Measurements from ENCODE around the gene LRRC23. TPM values are rescaled to one million over a fixed set of nuclear protein-coding genes. Genes with fewer than 3 reads are reported as not detected.
A peak's percentile ranks its signal among the peaks of the same experiment; 100 is the strongest.

Gene LRRC23
- total and polyA plus RNA-seq, 2 of the 13 experiments (the other 11 are each of a cell fraction or from before 2014, with no cell fraction given) = 6.0 to 7.8 TPM

DNA sequence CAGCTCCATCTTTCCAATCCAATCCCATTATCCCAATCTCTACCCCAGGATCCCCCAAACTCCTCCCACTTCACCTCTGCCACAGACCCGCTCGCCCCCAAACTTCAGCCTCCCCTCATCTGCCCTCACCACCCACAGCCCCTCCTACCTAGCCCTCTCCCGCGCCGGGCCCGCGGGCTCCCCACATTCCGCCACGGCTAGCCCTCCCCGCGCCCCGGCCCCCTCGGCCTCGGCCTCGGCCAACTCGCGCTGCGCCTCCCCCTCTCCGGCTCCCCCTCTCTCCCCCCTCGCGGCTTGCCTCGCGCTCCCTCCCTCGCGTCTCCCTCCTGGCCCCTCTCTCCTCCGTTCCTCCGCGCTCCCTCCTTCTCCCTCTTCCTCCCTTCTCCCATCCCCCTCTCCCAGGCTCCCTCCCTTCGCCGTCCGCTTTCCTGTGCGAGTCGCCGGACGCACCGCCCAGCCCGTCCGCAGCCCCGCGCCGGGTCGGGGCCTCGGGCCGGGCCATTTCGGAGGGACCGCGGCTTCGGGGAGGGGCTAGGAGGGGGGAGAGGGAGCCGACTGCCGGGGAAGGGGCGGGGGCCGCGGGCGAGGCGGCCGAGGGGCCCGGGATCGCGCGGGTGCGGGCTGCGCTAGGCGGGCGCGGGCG lies 22.9 kb downstream of the LRRC23 start, which contains the start of gene ATN1 (continued):
- TF ChIP-seq, protein P1, sequence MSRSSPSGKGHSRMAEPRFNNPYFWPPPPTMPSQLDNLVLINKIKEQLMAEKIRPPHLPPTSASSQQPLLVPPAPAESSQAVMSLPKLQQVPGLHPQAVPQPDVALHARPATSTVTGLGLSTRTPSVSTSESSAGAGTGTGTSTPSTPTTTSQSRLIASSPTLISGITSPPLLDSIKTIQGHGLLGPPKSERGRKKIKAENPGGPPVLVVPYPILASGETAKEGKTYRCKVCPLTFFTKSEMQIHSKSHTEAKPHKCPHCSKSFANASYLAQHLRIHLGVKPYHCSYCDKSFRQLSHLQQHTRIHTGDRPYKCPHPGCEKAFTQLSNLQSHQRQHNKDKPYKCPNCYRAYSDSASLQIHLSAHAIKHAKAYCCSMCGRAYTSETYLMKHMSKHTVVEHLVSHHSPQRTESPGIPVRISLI (CRISPR knock-in tag; IDR thresholded peaks at IDR 0.05; ENCODE audit: borderline replicate concordance) = no peak
- TF ChIP-seq, protein P2, sequence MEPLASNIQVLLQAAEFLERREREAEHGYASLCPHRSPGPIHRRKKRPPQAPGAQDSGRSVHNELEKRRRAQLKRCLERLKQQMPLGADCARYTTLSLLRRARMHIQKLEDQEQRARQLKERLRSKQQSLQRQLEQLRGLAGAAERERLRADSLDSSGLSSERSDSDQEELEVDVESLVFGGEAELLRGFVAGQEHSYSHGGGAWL (CRISPR knock-in tag; IDR thresholded peaks at IDR 0.05) = 0 out of 2 replicates have a peak, but pooled peaks have one; percentile 32
- TF ChIP-seq, protein P3, sequence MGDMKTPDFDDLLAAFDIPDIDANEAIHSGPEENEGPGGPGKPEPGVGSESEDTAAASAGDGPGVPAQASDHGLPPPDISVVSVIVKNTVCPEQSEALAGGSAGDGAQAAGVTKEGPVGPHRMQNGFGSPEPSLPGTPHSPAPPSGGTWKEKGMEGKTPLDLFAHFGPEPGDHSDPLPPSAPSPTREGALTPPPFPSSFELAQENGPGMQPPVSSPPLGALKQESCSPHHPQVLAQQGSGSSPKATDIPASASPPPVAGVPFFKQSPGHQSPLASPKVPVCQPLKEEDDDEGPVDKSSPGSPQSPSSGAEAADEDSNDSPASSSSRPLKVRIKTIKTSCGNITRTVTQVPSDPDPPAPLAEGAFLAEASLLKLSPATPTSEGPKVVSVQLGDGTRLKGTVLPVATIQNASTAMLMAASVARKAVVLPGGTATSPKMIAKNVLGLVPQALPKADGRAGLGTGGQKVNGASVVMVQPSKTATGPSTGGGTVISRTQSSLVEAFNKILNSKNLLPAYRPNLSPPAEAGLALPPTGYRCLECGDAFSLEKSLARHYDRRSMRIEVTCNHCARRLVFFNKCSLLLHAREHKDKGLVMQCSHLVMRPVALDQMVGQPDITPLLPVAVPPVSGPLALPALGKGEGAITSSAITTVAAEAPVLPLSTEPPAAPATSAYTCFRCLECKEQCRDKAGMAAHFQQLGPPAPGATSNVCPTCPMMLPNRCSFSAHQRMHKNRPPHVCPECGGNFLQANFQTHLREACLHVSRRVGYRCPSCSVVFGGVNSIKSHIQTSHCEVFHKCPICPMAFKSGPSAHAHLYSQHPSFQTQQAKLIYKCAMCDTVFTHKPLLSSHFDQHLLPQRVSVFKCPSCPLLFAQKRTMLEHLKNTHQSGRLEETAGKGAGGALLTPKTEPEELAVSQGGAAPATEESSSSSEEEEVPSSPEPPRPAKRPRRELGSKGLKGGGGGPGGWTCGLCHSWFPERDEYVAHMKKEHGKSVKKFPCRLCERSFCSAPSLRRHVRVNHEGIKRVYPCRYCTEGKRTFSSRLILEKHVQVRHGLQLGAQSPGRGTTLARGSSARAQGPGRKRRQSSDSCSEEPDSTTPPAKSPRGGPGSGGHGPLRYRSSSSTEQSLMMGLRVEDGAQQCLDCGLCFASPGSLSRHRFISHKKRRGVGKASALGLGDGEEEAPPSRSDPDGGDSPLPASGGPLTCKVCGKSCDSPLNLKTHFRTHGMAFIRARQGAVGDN (CRISPR knock-in tag; IDR thresholded peaks at IDR 0.05) = peak; percentile 68
- TF ChIP-seq, protein P4, sequence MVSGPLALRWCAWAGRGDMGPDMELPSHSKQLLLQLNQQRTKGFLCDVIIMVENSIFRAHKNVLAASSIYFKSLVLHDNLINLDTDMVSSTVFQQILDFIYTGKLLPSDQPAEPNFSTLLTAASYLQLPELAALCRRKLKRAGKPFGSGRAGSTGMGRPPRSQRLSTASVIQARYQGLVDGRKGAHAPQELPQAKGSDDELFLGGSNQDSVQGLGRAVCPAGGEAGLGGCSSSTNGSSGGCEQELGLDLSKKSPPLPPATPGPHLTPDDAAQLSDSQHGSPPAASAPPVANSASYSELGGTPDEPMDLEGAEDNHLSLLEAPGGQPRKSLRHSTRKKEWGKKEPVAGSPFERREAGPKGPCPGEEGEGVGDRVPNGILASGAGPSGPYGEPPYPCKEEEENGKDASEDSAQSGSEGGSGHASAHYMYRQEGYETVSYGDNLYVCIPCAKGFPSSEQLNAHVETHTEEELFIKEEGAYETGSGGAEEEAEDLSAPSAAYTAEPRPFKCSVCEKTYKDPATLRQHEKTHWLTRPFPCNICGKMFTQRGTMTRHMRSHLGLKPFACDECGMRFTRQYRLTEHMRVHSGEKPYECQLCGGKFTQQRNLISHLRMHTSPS (CRISPR knock-in tag; IDR thresholded peaks at IDR 0.05; ENCODE audit: low read depth) = no peak
- TF ChIP-seq, protein P5, sequence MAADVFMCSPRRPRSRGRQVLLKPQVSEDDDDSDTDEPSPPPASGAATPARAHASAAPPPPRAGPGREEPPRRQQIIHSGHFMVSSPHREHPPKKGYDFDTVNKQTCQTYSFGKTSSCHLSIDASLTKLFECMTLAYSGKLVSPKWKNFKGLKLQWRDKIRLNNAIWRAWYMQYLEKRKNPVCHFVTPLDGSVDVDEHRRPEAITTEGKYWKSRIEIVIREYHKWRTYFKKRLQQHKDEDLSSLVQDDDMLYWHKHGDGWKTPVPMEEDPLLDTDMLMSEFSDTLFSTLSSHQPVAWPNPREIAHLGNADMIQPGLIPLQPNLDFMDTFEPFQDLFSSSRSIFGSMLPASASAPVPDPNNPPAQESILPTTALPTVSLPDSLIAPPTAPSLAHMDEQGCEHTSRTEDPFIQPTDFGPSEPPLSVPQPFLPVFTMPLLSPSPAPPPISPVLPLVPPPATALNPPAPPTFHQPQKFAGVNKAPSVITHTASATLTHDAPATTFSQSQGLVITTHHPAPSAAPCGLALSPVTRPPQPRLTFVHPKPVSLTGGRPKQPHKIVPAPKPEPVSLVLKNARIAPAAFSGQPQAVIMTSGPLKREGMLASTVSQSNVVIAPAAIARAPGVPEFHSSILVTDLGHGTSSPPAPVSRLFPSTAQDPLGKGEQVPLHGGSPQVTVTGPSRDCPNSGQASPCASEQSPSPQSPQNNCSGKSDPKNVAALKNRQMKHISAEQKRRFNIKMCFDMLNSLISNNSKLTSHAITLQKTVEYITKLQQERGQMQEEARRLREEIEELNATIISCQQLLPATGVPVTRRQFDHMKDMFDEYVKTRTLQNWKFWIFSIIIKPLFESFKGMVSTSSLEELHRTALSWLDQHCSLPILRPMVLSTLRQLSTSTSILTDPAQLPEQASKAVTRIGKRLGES (CRISPR knock-in tag; IDR thresholded peaks at IDR 0.05; ENCODE audit: borderline replicate concordance) = no peak
- no peak for TF ChIP-seq ZNF33B (CRISPR knock-in tag; IDR thresholded peaks at IDR 0.05)
- TF ChIP-seq ZNF333 (CRISPR knock-in tag; IDR thresholded peaks at IDR 0.05; ENCODE audit: borderline replicate concordance) = no peak
- TF ChIP-seq KLF12 (CRISPR knock-in tag; IDR thresholded peaks at IDR 0.05; ENCODE audit: borderline replicate concordance) = no peak
- TF ChIP-seq, protein P6, sequence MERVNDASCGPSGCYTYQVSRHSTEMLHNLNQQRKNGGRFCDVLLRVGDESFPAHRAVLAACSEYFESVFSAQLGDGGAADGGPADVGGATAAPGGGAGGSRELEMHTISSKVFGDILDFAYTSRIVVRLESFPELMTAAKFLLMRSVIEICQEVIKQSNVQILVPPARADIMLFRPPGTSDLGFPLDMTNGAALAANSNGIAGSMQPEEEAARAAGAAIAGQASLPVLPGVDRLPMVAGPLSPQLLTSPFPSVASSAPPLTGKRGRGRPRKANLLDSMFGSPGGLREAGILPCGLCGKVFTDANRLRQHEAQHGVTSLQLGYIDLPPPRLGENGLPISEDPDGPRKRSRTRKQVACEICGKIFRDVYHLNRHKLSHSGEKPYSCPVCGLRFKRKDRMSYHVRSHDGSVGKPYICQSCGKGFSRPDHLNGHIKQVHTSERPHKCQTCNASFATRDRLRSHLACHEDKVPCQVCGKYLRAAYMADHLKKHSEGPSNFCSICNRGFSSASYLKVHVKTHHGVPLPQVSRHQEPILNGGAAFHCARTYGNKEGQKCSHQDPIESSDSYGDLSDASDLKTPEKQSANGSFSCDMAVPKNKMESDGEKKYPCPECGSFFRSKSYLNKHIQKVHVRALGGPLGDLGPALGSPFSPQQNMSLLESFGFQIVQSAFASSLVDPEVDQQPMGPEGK (CRISPR knock-in tag; IDR thresholded peaks at IDR 0.05) = peak; percentile 51
- TF ChIP-seq, protein P7, sequence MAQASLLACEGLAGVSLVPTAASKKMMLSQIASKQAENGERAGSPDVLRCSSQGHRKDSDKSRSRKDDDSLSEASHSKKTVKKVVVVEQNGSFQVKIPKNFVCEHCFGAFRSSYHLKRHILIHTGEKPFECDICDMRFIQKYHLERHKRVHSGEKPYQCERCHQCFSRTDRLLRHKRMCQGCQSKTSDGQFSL (CRISPR knock-in tag; IDR thresholded peaks at IDR 0.05) = 0 out of 2 replicates have a peak, but pooled peaks have one; percentile 28
- peak; percentile 45 for TF ChIP-seq POLR2AphosphoS5 (IDR thresholded peaks at IDR 0.05; ENCODE audit: low read depth, low read length)
- 0 out of 2 replicates have a peak, but pooled peaks have one; percentile 50 for TF ChIP-seq HOXA9 (CRISPR knock-in tag; IDR thresholded peaks at IDR 0.05; ENCODE audit: borderline replicate concordance)
- TF ChIP-seq, protein P8, sequence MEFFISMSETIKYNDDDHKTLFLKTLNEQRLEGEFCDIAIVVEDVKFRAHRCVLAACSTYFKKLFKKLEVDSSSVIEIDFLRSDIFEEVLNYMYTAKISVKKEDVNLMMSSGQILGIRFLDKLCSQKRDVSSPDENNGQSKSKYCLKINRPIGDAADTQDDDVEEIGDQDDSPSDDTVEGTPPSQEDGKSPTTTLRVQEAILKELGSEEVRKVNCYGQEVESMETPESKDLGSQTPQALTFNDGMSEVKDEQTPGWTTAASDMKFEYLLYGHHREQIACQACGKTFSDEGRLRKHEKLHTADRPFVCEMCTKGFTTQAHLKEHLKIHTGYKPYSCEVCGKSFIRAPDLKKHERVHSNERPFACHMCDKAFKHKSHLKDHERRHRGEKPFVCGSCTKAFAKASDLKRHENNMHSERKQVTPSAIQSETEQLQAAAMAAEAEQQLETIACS (CRISPR knock-in tag; IDR thresholded peaks at IDR 0.05) = no peak
